Fibroblast of the aortic adventitia (primary cell): Measurements from ENCODE around the gene AGPAT4. TPM values are rescaled to one million over a fixed set of nuclear protein-coding genes. Genes with fewer than 3 reads are reported as not detected.
"Not testable (repeated sequence)": the region's sequence is repeated elsewhere in the genome, so short reads cannot be mapped to it uniquely, and the experiment has no call there.

Experiments
- DNase-seq: peaks from one replicate; pipeline ENCODE4 v3.0.0-alpha.2; 2010; ENCODE audit warnings: low read depth
- H3K4me3 ChIP-seq: 2 replicates; pipeline ENCODE4 v1.5.1; 2011; ENCODE audit warnings: low read depth, mild to moderate bottlenecking, control low read depth, low read length, moderate library complexity
- CTCF ChIP-seq: IDR thresholded peaks from 2 replicates; pipeline ENCODE4 v1.5.1; 2011; ENCODE audit warnings: mild to moderate bottlenecking, low read length, control low read depth, inconsistent platforms; ENCODE audit not compliant: insufficient read depth
- total RNA-seq: library from RNA; depleted of rRNA; stranded (reverse); fragments of >200 nt; gene quantifications from 2 replicates; pipeline ENCODE4 v1.2.3, GENCODE V29; 2012; ENCODE audit warnings: low replicate concordance

AGPAT4 gene
- total RNA-seq, 1 donor: 11.6 TPM

GRCh38 chr6:161125591-161125990 is 148.3 kb downstream of the AGPAT4 start:
- DNase-seq: no peak
- no peak for TF ChIP-seq CTCF
- no peak overlapping the region for H3K4me3 ChIP-seq

DNA sequence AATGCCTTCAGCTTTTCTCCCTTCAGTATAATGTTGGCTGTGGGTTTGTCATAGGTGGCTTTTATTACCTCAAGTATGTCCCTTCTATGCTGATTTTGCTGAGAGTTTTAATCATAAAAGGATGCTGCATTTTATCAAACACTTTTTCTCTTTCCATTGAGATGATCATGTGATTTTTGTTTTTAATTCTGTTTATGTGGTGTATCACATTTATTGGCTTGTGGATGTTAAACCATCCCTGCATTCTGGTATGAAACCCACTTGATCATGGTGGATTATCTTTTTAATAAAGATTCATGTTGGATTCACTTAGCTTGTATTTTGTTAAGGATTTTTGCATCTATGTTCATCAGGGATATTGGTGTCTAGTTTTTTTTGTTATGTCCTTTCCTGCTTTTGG is 150.5 kb downstream of the AGPAT4 start:
- H3K4me3 ChIP-seq, DNase-seq: not testable (repeated sequence)

GRCh38 chr6:161117942-161118341 is 155.9 kb downstream of the AGPAT4 start:
- TF ChIP-seq CTCF: no peak
- no peak overlapping the region for H3K4me3 ChIP-seq
- DNase-seq: no peak

DNA sequence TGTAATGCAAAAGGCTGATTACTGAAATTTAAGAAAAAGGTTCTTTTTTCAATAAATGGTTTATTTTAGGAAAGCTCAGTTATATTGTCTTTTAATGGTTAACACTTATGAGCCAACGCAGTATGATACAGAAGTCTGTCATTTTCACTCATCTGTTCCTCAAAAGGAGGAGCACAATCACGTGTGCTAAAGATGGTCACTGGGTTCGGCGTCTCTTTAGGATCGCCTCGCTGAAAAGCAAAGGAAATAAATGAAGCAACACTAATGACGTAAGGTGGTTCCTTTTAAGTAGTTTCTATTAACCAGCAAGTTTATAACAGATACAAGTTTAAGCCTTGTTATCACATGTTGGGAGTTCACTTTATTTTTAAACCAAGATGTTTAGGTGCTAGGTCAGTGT is 156.6 kb downstream of the AGPAT4 start:
- DNase-seq: no peak
- no peak overlapping the region for H3K4me3 ChIP-seq
- TF ChIP-seq CTCF: no peak

- H3K4me3 ChIP-seq: no peak overlapping the region
- no peak for TF ChIP-seq CTCF
- no peak for DNase-seq
Measured at GRCh38 chr6:161116554-161116953, 157.3 kb downstream of the AGPAT4 start.

- no peak for TF ChIP-seq CTCF
- DNase-seq: no peak
- no peak overlapping the region for H3K4me3 ChIP-seq
Measured at GRCh38 chr6:161115468-161115867, 158.4 kb downstream of the AGPAT4 start.

- TF ChIP-seq CTCF: no peak
- no peak overlapping the region for H3K4me3 ChIP-seq
- no peak for DNase-seq
Measured at GRCh38 chr6:161111261-161111660, 162.6 kb downstream of the AGPAT4 start.
